Caco-2 (cell line): ENCODE data around the gene UPF3B. TPM values are rescaled to one million over a fixed set of nuclear protein-coding genes. Genes with fewer than 3 reads are reported as not detected.
"Not testable (repeated sequence)": the region's sequence is repeated elsewhere in the genome, so short reads cannot be mapped to it uniquely, and the experiment has no call there.

Experiments used
- BruUV-seq: library from RNA; stranded (reverse); fragments of 400-500 nt; replicated peaks from 2 replicates; lab custom pipeline; 2021; lab: Mats Ljungman, UMichigan
- CTCF ChIA-PET: fragments of 300-600 bp; sonication (Branson Sonifier 250); formaldehyde crosslinking; loops from one replicate; lab custom pipeline; 2022; ENCODE audit warnings: antibody characterized with exemption; lab: Charles Lee
- POLR2A ChIA-PET: fragments of 300-600 bp; sonication (Branson Sonifier 250); formaldehyde crosslinking; loops from one replicate; lab custom pipeline; 2022; ENCODE audit warnings: antibody characterized with exemption; lab: Charles Lee
- DNase-seq, 2 experiments: peaks; one replicate each; pipeline versions ENCODE4 v3.0.0 to v3.0.0-alpha.2; 2020 to 2022
- H3K27me3 ChIP-seq: replicated peaks from 2 replicates; pipeline ENCODE4 v1.6.0; 2011; ENCODE audit warnings: low read length; ENCODE audit not compliant: control insufficient read depth, insufficient read depth
- H3K36me3 ChIP-seq: 2 replicates; pipeline ENCODE4 v1.5.1; 2011; ENCODE audit warnings: low read length; ENCODE audit not compliant: control insufficient read depth, insufficient read depth
- H3K4me1 ChIP-seq: fragments of 250-450 bp; sonication (Bioruptor Pico); 2 replicates; pipeline ENCODE4 v1.5.1; 2020; ENCODE audit warnings: mild to moderate bottlenecking
- H3K4me3 ChIP-seq: 2 replicates; pipeline ENCODE4 v1.5.1; 2011; ENCODE audit warnings: low read depth, mild to moderate bottlenecking, control low read depth, low read length
- H3K9me3 ChIP-seq: fragments of 250-450 bp; sonication (Bioruptor Pico); 2 replicates; pipeline ENCODE4 v1.5.1; 2020; ENCODE audit warnings: mild to moderate bottlenecking, moderate library complexity
- H3K27ac Mint-ChIP-seq: one replicate; pipeline ENCODE4 v1.8.0; 2022; ENCODE audit warnings: mixed read lengths; ENCODE audit not compliant: unreplicated experiment
- H3K27me3 Mint-ChIP-seq: one replicate; pipeline ENCODE4 v1.8.0; 2022; ENCODE audit warnings: mixed read lengths; ENCODE audit not compliant: insufficient read depth, unreplicated experiment
- H3K36me3 Mint-ChIP-seq: one replicate; pipeline ENCODE4 v1.8.0; 2022; ENCODE audit warnings: mild to moderate bottlenecking, mixed read lengths; ENCODE audit not compliant: insufficient read depth, unreplicated experiment
- H3K4me1 Mint-ChIP-seq: one replicate; pipeline ENCODE4 v1.8.0; 2022; ENCODE audit warnings: low read depth, mixed read lengths; ENCODE audit not compliant: unreplicated experiment
- H3K4me3 Mint-ChIP-seq: one replicate; pipeline ENCODE4 v1.8.0; 2022; ENCODE audit warnings: mild to moderate bottlenecking, moderate library complexity, mixed read lengths; ENCODE audit not compliant: unreplicated experiment
- H3K9me3 Mint-ChIP-seq: one replicate; pipeline ENCODE4 v1.8.0; 2022; ENCODE audit warnings: mixed read lengths; ENCODE audit not compliant: unreplicated experiment
- intact Hi-C: fragments of 100-400 bp; cut with micrococcal nuclease; formaldehyde crosslinking; loops from one replicate; pipeline ENCODE4 v1.10.0; 2022; ENCODE audit not compliant: unreplicated experiment
- total RNA-seq: library from RNA; stranded (reverse); gene quantifications from 2 replicates; pipeline ENCODE4 v1.2.3, GENCODE V29; 2022
- TF ChIP-seq, protein P1 (sequence below), 2 experiments: fragments of 200-600 bp in 1 of 2; IDR thresholded peaks; 1 replicate in 1 of 2; 2 replicates in 1 of 2; pipeline versions ENCODE4 v1.5.1 to v1.8.0; 2011 to 2022; ENCODE audit warnings: antibody characterized with exemption in 1 of 2, control low read depth in 1 of 2, inconsistent platforms in 1 of 2, low read depth in 1 of 2, low read length in 1 of 2, mild to moderate bottlenecking in 1 of 2, moderate library complexity in 1 of 2; ENCODE audit not compliant: insufficient read depth in 1 of 2, severe bottlenecking in 1 of 2, unreplicated experiment in 1 of 2

Gene UPF3B
- total RNA-seq, 1 experiment from 2014 or later = 19.0 TPM

DNA sequence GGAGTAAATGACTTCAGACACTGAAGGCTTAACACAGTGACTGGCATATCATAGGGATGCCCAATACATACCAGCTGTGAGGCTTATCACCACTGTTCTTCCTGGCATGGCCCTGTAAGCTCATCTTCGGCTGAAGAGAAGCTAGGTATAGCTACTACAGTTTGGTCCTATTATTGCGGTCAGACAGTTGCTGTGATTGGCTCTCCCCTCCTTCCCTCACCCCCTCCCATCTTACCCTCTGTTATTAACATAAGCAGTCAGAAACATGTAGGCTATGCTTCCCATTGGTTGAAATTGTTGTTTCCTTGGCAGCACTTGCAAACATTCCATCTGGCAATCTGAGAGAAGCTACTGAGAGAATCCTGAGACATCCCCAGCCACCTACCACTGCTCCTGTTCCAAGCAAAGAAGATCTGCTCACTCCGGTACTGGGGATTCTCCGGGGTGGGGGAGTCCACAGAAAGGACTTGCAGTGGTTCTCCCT lies 43.1 kb upstream of the UPF3B start, which contains the start of gene AKAP14:
Gene AKAP14, plus strand, starts transcription at position 51 of the 484 bp plus-strand sequence. CDS start 7,331 bp downstream, outside the sequence.
- no peaks in the 10 kb centered on the region for H3K9me3 ChIP-seq
- intact Hi-C loops = no loop called here
- ChIA-PET POLR2A (no interaction called here), CTCF (no interaction called here)
- no peaks in the 10 kb centered on the region for H3K36me3 Mint-ChIP-seq
- no peak within 1 kb of the TSS for H3K27ac Mint-ChIP-seq
- H3K4me3 ChIP-seq = no peak within 1 kb of the TSS
- no peaks in the 10 kb centered on the region for H3K36me3 ChIP-seq
- H3K4me1 Mint-ChIP-seq = no peaks in the 10 kb centered on the region
- no peaks in the 10 kb centered on the region for H3K4me1 ChIP-seq
- no peak within 1 kb of the TSS for H3K4me3 Mint-ChIP-seq
- no peaks in the 10 kb centered on the region for H3K9me3 Mint-ChIP-seq
- BruUV-seq = no TSS peak
- TF ChIP-seq, protein P1, sequence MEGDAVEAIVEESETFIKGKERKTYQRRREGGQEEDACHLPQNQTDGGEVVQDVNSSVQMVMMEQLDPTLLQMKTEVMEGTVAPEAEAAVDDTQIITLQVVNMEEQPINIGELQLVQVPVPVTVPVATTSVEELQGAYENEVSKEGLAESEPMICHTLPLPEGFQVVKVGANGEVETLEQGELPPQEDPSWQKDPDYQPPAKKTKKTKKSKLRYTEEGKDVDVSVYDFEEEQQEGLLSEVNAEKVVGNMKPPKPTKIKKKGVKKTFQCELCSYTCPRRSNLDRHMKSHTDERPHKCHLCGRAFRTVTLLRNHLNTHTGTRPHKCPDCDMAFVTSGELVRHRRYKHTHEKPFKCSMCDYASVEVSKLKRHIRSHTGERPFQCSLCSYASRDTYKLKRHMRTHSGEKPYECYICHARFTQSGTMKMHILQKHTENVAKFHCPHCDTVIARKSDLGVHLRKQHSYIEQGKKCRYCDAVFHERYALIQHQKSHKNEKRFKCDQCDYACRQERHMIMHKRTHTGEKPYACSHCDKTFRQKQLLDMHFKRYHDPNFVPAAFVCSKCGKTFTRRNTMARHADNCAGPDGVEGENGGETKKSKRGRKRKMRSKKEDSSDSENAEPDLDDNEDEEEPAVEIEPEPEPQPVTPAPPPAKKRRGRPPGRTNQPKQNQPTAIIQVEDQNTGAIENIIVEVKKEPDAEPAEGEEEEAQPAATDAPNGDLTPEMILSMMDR (IDR thresholded peaks at IDR 0.05; ENCODE audit: insufficient read depth in 1 of 2, low read depth in 1 of 2, low read length in 1 of 2, severe bottlenecking in 1 of 2, unreplicated experiment in 1 of 2) = no peak
- no peak for DNase-seq
- H3K27me3 Mint-ChIP-seq = no peaks in the 10 kb centered on the region
- H3K27me3 ChIP-seq = no peaks in the 10 kb centered on the region

GRCh38 chrX:119891961-119892692 lies 39.4 kb upstream of the UPF3B start:
- H3K27me3 ChIP-seq, H3K4me1 ChIP-seq, POLR2A ChIA-PET, intact Hi-C loops, H3K36me3 ChIP-seq, H3K4me3 ChIP-seq, H3K4me1 Mint-ChIP-seq, H3K4me3 Mint-ChIP-seq, H3K9me3 Mint-ChIP-seq, DNase-seq, H3K9me3 ChIP-seq, H3K36me3 Mint-ChIP-seq, BruUV-seq, CTCF ChIA-PET, H3K27me3 Mint-ChIP-seq: not testable (repeated sequence)
- H3K27ac Mint-ChIP-seq = peak overlapping the region; percentile 75

GRCh38 chrX:119890626-119891025 lies 37.9 kb upstream of the UPF3B start:
- H3K27me3 Mint-ChIP-seq, H3K4me1 ChIP-seq, H3K27ac Mint-ChIP-seq, H3K4me3 Mint-ChIP-seq, H3K36me3 Mint-ChIP-seq, H3K9me3 Mint-ChIP-seq, BruUV-seq, intact Hi-C loops, H3K4me3 ChIP-seq, H3K4me1 Mint-ChIP-seq, CTCF ChIA-PET, H3K9me3 ChIP-seq, POLR2A ChIA-PET, H3K36me3 ChIP-seq, H3K27me3 ChIP-seq, DNase-seq: not testable (repeated sequence)
